Fibroblast of villous mesenchyme (primary cell): ENCODE data around the gene HNRNPA0. TPM values are rescaled to one million over a fixed set of nuclear protein-coding genes. Genes with fewer than 3 reads are reported as not detected.

Experiments
- DNase-seq: peaks from one replicate; pipeline ENCODE4 v3.0.0-alpha.2; 2010; ENCODE audit warnings: low read depth
- H3K4me3 ChIP-seq: 2 replicates; pipeline ENCODE4 v1.5.1; 2011; ENCODE audit warnings: low read depth, mild to moderate bottlenecking, low read length
- total RNA-seq: library from RNA; depleted of rRNA; stranded (reverse); fragments of >200 nt; gene quantifications from 2 replicates; pipeline ENCODE4 v1.2.3, GENCODE V29; 2012
- TF ChIP-seq, protein P1 (sequence below): IDR thresholded peaks from 2 replicates; pipeline ENCODE4 v1.5.1; 2012; ENCODE audit warnings: low read depth, mild to moderate bottlenecking, low read length; ENCODE audit not compliant: insufficient read depth

HNRNPA0 gene
- total RNA-seq, 1 donor: 18.1 TPM

DNA sequence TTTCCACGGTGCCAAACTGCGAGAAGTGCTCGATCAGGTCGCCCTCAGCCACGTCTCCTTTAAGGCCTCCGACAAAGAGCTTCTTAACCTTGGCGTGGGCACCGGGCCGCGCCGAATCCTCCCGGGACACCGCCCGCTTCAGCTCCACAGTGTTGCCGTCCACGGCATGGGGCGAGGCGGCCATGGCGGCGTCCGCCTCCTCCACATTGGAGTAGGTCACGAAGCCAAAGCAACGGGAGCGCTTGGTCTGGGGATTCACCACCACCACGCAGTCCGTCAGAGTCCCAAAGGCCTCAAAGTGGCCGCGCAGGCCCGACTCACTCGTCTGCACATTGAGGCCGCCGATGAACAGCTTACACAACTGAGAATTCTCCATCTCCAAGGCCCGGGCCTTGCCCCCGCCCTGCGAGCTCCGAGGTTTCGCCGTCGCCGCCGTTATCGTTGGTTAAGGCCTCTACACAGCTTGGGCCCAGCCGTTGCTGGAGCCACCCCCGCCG, 424 bp downstream of the HNRNPA0 start:
- TF ChIP-seq, protein P1, sequence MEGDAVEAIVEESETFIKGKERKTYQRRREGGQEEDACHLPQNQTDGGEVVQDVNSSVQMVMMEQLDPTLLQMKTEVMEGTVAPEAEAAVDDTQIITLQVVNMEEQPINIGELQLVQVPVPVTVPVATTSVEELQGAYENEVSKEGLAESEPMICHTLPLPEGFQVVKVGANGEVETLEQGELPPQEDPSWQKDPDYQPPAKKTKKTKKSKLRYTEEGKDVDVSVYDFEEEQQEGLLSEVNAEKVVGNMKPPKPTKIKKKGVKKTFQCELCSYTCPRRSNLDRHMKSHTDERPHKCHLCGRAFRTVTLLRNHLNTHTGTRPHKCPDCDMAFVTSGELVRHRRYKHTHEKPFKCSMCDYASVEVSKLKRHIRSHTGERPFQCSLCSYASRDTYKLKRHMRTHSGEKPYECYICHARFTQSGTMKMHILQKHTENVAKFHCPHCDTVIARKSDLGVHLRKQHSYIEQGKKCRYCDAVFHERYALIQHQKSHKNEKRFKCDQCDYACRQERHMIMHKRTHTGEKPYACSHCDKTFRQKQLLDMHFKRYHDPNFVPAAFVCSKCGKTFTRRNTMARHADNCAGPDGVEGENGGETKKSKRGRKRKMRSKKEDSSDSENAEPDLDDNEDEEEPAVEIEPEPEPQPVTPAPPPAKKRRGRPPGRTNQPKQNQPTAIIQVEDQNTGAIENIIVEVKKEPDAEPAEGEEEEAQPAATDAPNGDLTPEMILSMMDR: no peak
- H3K4me3 ChIP-seq: peak overlapping the region; percentile 98
- DNase-seq: no peak

DNA sequence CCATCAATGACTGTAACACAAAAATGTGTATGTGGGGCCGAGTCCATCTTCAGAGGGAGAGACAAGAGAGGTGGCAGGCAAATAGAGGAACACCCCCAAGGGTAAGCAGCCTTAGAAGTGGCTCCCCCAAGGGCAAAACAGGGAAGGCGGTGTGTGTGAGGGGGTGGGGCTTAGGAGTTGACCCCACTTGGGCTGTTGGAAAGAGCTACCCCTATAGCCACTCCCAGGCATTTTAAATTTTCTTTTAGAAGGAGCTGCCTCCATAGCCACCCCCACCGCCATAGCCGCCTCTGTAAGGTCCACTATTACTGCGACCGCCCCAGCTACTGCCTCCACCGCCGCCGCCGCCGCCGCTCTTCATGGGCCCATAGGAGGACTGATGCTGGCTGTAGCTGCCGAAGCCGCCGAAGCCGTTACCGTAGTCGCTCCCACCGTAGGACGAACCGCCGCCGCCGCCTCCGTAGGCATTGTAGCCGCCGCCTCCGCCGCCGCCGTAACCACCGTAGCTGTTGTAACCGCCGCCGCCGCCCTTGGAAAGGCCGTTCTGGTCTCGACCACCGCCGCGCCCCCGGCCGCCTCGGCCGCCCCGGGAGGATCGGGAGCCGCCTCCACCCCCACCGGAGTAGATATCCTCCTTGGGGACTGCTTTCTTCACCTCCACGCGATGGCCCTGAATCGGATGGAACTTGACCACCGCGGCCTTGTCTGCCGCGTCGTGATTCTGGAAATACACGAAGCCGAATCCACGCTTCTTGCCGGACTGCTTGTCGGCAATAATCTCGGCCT, 1.1 kb downstream of the HNRNPA0 start:
- peak overlapping the region; percentile 98 for H3K4me3 ChIP-seq
- DNase-seq: peak; percentile 26
- TF ChIP-seq, protein P1: no peak

DNA sequence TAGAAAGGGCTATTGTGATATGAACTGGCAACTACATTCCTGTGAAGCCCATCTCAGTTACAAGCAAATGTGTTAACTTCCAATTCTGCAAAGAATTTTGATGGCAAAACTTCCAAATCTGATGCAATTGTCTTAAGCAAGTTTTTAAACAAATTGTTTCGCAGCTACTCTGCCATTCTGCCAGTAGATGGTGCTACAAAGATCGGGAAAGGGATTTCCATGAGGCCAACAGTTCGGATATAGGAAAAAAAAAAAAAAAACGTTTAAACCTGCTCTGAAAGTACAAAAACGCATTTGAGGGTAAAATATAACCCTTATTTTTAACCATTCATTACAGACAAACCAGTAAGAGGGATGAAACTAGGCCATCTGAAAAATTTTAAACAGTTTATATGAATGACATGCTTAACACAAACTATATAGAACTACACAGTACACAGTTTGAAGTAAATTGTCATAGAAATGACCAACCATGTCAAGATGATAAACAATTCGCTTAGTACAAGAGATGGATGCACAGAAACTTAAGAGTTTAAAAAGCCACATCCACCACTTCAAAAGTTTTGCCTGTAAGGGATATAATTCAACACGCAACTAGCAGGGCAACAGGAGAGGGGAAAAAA, 2.2 kb downstream of the HNRNPA0 start:
- H3K4me3 ChIP-seq: peak overlapping the region; percentile 98
- TF ChIP-seq, protein P1: peak; percentile 87
- peak; percentile 82 for DNase-seq

DNA sequence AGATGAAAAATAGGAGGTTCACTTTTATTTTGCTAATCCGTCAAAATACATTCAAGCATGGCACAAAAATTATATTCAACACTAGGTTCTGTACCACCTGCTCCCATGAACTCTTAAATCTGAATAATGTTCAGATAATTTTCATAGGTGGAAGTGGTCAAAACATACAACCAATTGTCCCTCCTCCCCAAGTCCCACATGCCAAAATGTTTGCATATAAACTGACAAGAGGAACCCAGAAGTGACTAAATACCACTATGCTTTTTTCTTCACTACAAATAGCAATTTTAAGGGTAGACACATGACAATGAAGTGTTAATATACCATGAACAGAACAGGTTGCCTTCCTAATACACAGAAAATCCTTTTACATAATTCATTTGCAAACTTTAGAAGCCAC, 3.7 kb downstream of the HNRNPA0 start:
- TF ChIP-seq, protein P1: no peak
- no peak for DNase-seq
- H3K4me3 ChIP-seq: no peak overlapping the region

DNA sequence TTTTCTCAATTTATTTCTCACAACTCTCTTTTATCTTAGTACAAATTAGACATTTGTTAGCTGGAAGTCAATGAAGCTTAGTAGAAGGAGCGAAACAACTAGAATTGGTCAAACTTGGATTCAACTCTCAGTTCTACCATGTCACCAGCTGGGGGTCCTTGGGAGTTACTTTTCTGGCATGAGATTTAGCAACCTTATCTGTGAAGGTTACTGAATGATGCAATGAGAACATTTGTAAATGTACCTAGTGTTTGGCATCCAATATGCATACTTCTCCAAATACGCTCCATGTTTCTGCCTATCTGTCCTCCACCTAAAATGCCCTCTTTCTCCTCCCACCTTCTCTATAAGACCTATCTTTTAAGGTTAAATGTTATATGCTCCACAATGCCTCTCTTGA, 6.3 kb downstream of the HNRNPA0 start:
- no peak overlapping the region for H3K4me3 ChIP-seq
- DNase-seq: no peak
- TF ChIP-seq, protein P1: no peak

DNA sequence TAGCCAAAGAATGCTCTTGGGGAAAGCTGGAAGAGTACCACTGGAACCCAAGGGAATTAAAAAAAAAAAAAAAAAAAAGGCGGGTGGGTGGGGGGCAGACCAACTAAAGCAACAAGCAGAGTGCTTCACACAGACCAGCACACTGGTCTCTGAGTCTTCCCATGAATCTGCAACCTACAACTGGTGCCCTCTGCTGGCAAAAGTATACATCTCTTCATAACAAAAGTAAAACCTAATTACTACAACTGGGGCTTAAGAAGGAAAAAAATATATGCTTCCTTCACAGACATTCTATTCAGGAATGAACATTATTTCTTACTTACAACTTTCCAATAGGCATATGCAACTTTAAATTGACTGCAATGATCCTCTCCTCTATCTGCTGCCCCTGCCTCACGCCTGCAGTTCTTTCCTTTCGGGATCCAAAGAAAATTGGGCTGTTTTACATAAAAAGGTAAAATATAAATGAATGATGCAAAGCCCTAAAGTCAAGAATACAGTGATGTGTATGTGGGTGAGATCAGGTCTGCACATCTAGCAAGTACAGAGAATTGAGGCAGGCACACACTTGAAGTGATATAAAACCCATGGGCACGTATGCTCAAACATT, 11.0 kb downstream of the HNRNPA0 start:
- TF ChIP-seq, protein P1: peak; percentile 66
- no peak overlapping the region for H3K4me3 ChIP-seq
- peak; percentile 76 for DNase-seq
